Ovary (tissue), 3 donors: ENCODE measurements around the gene ISG15.

Experiments used
- POLR2A ChIP-seq: fragments of 450-650 bp; IDR thresholded peaks from one replicate; pipeline ENCODE4 v1.6.1; 2017; ENCODE audit warnings: antibody characterized with exemption, mild to moderate bottlenecking, moderate library complexity
- TF ChIP-seq, protein P1 (sequence below), 3 donors: fragments of 450-650 bp in 2 of 3; fragments of 200-600 bp in 1 of 3; IDR thresholded peaks; one replicate each; pipeline versions ENCODE4 v1.5.1 to v1.8.0; 2016 to 2022; ENCODE audit warnings: antibody characterized with exemption in 3 of 3, mild to moderate bottlenecking in 1 of 3
- donor health status: DM: no; HTN: no; CAD: no.

DNA sequence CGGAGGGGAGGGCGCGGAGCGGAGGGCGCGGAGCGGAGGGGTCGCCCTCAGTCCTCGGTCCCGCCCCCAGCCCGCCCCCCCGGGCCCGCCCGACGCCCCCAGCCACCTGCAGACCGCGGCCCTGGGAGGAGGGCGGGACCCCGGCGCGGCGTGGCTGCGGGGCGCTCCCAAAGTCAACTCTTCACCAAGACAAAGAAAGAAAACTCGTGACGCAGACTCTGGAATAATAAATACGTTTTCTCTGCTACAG is 14.6 kb upstream of the ISG15 start:
- TF ChIP-seq, protein P1, sequence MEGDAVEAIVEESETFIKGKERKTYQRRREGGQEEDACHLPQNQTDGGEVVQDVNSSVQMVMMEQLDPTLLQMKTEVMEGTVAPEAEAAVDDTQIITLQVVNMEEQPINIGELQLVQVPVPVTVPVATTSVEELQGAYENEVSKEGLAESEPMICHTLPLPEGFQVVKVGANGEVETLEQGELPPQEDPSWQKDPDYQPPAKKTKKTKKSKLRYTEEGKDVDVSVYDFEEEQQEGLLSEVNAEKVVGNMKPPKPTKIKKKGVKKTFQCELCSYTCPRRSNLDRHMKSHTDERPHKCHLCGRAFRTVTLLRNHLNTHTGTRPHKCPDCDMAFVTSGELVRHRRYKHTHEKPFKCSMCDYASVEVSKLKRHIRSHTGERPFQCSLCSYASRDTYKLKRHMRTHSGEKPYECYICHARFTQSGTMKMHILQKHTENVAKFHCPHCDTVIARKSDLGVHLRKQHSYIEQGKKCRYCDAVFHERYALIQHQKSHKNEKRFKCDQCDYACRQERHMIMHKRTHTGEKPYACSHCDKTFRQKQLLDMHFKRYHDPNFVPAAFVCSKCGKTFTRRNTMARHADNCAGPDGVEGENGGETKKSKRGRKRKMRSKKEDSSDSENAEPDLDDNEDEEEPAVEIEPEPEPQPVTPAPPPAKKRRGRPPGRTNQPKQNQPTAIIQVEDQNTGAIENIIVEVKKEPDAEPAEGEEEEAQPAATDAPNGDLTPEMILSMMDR (IDR thresholded peaks at IDR 0.05) = no peak
- TF ChIP-seq POLR2A = no peak
